GM19099 (cell line): Measurements from ENCODE around the gene ITLN2.

Experiments
- POLR2A ChIP-seq: IDR thresholded peaks from 3 replicates; pipeline ENCODE4 v1.6.1; 2011; ENCODE audit warnings: low read depth; ENCODE audit not compliant: insufficient read length; ENCODE audit errors: extremely low read depth

ITLN2 gene

DNA sequence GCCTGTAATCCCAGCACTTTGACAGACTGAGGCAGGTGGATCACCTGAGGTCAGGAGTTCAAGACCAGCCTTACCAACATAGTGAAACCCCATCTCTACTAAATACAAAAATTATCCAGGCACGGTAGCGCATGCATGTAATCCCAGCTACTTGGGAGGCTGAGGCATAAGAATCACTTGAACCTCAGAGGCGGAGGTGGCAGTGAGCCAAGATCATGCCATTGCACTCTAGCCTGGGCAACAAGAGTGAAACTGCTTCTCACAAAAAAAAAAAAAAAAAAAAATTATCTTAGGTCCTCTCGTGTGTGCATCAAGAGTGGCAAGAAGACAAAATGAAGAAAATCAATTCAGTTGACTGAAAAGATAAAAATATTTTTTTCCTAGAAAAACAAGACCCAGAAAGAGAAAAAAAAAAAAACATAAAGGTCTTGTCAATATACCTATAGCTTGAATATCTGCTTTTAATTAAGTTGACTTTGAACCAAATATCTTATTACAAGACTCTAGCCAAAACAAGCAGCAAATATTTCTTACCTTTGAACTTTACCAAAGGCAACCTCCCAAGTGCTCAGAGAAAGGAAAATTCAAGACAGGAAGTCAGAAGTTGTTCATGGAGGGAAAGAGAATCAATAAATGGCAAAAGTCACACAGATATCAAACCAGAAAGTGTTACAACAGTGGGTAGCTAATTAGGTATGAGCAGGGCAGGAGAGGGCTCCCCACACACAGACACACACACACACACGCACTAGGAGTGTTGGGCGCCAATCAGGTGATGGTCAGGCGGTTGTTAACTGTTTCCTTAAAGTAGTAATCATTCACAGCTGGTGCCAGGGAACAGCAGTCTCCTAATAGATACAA, 29.6 kb downstream of the ITLN2 start:
- TF ChIP-seq POLR2A: no peak

- TF ChIP-seq POLR2A: no peak
Observed at GRCh38 chr1:160916666-160917065, 37.9 kb downstream of the ITLN2 start.

GRCh38 chr1:160911925-160912324, 42.7 kb downstream of the ITLN2 start:
- TF ChIP-seq POLR2A: no peak

DNA sequence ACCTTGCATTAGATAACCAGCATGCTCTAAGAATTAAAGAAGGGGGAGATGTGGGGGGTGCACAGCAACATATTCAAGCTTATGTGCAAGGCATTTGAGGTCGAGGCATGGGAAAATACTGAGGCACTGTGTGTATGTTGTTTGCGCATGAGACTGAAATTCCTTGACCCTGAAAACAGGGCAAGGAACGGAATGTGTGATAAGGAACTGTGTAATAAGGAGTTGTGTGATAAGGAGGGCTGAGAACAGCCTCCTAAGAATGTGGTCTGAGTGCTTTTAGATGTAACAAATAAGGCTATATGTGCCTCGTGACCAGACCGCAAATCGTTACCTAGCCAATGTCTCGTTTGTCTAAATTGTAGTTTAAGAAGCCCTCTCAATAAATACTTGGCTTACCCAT, 43.2 kb downstream of the ITLN2 start:
- TF ChIP-seq POLR2A: no peak

GRCh38 chr1:160910170-160910750, 44.3 kb downstream of the ITLN2 start:
- no peak for TF ChIP-seq POLR2A

- TF ChIP-seq POLR2A: no peak
Observed at GRCh38 chr1:160907976-160908375, 46.6 kb downstream of the ITLN2 start.

- TF ChIP-seq POLR2A: no peak
Observed at GRCh38 chr1:160905617-160905989, 49.0 kb downstream of the ITLN2 start.

DNA sequence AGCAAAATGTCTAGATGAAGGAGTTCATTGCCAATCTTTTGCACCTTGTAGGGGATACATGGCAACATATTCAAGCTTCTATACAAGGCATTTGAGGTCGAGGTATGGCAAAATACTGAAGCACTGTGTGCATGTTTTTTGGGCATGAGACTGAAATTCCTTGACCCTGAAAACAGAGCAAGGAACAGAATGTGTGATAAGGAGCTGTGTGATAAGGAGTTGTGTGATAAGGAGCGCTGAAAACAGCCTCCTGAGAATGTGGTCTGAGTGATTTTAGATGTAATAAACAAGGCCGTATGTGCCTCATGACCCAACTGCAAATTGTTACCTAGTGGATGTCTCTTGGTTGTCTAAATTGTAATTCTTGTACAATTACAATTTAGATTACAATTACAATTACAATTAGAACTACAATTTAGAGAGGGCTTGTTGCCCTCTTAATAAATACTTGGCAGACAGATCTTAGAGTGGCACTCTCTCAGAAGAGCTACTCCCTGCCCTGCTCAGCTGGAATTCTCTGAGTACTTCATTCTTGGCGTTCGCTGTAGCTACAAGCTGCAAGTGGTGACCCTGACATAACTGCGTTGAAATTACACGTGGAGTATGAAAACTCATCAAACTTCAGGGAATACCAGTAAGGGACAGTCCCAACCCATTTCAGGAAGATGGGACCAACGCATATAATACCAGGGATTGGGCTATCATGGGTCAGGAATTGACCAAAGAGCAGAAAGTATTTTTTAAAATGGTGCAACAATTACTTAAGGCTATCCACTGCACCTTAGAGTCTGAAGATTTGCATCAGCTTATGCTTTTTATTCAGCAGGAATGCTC, 49.6 kb downstream of the ITLN2 start:
- TF ChIP-seq POLR2A: no peak

DNA sequence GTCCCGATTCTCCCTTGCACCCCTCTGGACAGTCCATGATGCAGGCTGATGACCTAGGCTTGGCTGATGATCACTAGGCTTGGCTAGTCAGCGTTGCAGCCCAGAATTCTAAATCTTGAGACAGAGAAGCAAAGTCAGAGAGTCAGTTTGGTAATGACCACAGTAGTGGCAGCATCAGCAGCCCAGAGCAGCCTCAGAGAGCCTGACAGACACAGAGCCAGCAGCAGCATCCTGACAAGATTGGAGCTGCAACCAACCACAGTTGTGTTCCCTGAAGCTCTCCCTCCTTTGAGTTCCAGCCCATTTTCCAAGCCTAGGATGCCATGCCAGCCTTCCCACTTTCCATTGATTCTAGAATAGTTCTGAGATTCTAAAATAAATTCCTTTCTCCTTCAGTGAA, 52.8 kb downstream of the ITLN2 start:
- no peak for TF ChIP-seq POLR2A
